ENCODE measurements around the gene NEB. TPM values are rescaled to one million over a fixed set of nuclear protein-coding genes. Genes with fewer than 3 reads are reported as not detected.

NEB gene, protein sequence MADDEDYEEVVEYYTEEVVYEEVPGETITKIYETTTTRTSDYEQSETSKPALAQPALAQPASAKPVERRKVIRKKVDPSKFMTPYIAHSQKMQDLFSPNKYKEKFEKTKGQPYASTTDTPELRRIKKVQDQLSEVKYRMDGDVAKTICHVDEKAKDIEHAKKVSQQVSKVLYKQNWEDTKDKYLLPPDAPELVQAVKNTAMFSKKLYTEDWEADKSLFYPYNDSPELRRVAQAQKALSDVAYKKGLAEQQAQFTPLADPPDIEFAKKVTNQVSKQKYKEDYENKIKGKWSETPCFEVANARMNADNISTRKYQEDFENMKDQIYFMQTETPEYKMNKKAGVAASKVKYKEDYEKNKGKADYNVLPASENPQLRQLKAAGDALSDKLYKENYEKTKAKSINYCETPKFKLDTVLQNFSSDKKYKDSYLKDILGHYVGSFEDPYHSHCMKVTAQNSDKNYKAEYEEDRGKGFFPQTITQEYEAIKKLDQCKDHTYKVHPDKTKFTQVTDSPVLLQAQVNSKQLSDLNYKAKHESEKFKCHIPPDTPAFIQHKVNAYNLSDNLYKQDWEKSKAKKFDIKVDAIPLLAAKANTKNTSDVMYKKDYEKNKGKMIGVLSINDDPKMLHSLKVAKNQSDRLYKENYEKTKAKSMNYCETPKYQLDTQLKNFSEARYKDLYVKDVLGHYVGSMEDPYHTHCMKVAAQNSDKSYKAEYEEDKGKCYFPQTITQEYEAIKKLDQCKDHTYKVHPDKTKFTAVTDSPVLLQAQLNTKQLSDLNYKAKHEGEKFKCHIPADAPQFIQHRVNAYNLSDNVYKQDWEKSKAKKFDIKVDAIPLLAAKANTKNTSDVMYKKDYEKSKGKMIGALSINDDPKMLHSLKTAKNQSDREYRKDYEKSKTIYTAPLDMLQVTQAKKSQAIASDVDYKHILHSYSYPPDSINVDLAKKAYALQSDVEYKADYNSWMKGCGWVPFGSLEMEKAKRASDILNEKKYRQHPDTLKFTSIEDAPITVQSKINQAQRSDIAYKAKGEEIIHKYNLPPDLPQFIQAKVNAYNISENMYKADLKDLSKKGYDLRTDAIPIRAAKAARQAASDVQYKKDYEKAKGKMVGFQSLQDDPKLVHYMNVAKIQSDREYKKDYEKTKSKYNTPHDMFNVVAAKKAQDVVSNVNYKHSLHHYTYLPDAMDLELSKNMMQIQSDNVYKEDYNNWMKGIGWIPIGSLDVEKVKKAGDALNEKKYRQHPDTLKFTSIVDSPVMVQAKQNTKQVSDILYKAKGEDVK (N-terminal part only)
- polyA plus RNA-seq (2013, experiment 1 of 2) = 0.48 TPM
- polyA plus RNA-seq (2013, experiment 2 of 2) = 0.40 TPM

DNA sequence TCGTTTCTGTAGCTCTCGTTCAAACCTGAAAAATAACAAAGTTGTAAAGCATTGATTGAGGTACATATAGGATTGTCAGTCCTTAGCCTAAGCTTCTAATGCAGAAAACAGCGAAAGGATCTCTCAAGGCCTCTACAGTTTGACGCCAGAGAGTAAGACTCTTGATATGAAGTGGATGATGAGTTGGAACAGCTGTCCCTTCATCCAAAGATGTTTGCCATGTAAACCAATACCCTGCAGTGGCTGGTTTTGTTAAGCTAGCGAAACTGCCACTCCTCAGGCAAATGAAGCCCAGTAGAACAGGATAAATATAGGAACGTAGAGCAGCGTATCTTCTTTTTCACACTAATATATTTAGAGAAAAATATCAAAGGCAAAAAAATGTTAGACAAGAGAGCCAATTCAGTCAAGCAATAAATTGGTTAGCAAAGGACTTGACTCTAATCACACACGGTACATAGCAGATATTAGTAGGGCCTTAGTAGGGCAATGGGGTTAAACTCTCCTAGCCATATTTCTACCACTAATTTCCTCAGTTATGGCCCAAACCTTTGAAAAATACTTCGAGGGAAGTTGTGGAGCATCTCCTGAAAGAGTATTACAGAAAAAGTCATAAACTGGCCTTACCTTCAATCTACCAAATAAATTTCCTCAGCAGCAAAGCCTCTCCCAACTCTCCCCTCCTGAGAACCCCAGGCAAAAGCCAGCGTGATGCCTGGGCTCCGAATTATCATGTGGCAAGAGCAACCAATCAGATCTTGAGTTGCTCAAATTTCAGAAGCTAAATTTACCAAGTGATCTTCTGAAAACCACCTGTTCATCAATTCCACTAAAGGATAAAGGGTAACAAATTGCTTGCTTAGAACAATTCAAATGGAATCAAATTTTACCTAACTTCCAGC is at the start of gene NEB:
Gene NEB (minus strand): TSS at position 706 of the 902 bp plus-strand sequence. CDS start 1,320 bp downstream, outside the sequence.
- WGBS, 2 experiments (ENCODE audit: insufficient coverage in 2 of 2) = 95 to 97% methylated on average over 4 of the region's 11 CpGs

DNA sequence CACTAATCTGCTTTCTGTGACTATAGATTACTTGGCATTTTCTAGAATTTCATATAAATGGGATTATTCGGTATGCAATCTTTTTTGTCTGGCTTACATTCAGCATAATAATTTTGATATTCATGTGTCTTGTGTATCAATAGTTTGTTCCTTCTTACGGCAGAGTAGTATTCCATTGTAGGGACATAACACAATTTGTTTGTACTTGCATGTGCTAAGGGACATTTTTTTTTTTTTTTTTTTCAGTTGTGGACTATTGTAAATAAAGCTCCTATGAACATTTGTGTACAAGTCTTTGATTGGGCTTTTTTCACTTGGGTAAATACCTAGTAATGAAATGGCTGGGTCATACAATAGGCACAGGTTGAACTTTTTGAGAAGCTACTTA is 48.9 kb upstream of the NEB start:
- no CpG with 5 or more reads among the region's 2 CpGs for WGBS, 2 experiments (ENCODE audit: insufficient coverage in 2 of 2)
- peaks cover 29% of the 10 kb centered on the region for H3K36me3 ChIP-seq (ENCODE audit: control insufficient read depth, insufficient read depth, low read length)

More for the DNA sequence above, at the start of gene NEB:
- Histone ChIP-seq H3K27ac (ENCODE audit: low read depth, low read length, severe bottlenecking) (no peak within 1 kb of the TSS), H3K9me3 (ENCODE audit: control insufficient read depth, low read length) (no peaks in the 10 kb centered on the region), H3K4me3 (ENCODE audit: extremely low read depth, insufficient read depth, low read length, poor library complexity, severe bottlenecking) (no peak within 1 kb of the TSS), H3K36me3 (ENCODE audit: control insufficient read depth, insufficient read depth, low read length) (no peaks in the 10 kb centered on the region), H3K4me1 (ENCODE audit: control insufficient read depth, insufficient read depth, low read length, poor library complexity, severe bottlenecking) (peaks cover 6% of the 10 kb centered on the region)

DNA sequence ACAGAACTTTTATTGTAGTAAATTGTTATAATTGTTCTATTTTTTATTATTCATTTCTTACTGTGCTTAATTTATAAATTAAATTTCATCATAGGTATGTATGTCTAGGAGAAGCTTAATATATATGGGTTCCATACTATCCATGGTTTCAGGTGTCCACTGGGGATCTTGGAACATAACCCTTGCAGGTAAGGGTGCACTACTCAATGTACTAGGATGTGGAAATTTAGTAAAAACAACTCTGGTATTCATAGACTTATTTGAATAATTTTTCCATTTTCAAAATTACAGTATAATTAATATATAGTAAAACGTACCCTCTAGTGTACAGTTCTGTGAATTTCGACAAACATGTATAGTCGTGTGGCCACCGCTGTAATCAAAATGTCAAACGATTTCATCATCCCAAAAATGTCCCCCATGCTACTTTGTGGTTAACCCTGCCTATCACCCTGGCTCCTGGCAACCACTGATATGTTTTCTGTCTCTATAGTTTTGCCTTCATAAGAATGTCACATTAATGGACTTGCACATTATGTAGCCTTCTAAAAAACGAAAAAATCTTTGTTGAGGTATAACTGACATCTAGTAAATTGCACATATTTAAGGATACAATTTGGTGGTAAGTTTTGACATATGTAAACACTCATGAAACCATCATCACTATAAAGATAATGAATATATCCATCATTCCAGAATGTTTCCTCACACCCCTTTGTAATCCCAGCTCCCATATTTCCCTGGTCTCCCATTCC is 48.3 kb upstream of the NEB start:
- no peaks in the 10 kb centered on the region for H3K9me3 ChIP-seq (ENCODE audit: control insufficient read depth, low read length)
- H3K27ac ChIP-seq (ENCODE audit: low read depth, low read length, severe bottlenecking) = no peak overlapping the region
- no peaks in the 10 kb centered on the region for H3K4me1 ChIP-seq (ENCODE audit: control insufficient read depth, insufficient read depth, low read length, poor library complexity, severe bottlenecking)
- WGBS, 2 experiments (ENCODE audit: insufficient coverage in 2 of 2) = 93 to 100% methylated on average over 3 to 5 of the region's 6 CpGs
- no peak overlapping the region for H3K4me3 ChIP-seq (ENCODE audit: extremely low read depth, insufficient read depth, low read length, poor library complexity, severe bottlenecking)
- H3K36me3 ChIP-seq (ENCODE audit: control insufficient read depth, insufficient read depth, low read length) = peaks cover 35% of the 10 kb centered on the region

More for the DNA sequence above, 48.9 kb upstream of the NEB start:
- Histone ChIP-seq H3K27ac (ENCODE audit: low read depth, low read length, severe bottlenecking) (no peak overlapping the region), H3K4me1 (ENCODE audit: control insufficient read depth, insufficient read depth, low read length, poor library complexity, severe bottlenecking) (no peaks in the 10 kb centered on the region), H3K4me3 (ENCODE audit: extremely low read depth, insufficient read depth, low read length, poor library complexity, severe bottlenecking) (no peak overlapping the region), H3K9me3 (ENCODE audit: control insufficient read depth, low read length) (no peaks in the 10 kb centered on the region)

DNA sequence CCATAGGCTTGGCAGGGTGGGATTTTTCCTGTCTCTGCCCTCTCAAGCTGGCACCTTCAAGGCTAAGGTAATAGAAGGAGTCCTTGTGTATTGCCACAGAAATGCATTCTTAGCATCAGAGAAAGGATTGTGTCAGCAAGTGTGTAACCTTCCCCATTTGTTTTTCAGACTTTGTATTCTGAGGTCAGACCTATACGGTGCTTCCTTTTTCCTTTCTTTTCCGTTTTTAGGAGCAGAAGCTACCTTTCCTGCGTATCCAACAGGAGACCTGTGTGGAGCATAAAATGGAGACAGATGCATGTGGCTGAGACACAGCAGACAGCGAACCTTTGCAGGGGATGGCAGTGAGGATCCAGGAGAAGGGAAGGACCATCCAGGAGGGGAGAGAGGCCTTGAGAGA is 47.4 kb upstream of the NEB start:
- no peak overlapping the region for H3K27ac ChIP-seq (ENCODE audit: low read depth, low read length, severe bottlenecking)
- H3K4me3 ChIP-seq (ENCODE audit: extremely low read depth, insufficient read depth, low read length, poor library complexity, severe bottlenecking) = no peak overlapping the region
- H3K36me3 ChIP-seq (ENCODE audit: control insufficient read depth, insufficient read depth, low read length) = peaks cover 40% of the 10 kb centered on the region
- H3K9me3 ChIP-seq (ENCODE audit: control insufficient read depth, low read length) = no peaks in the 10 kb centered on the region
- no peaks in the 10 kb centered on the region for H3K4me1 ChIP-seq (ENCODE audit: control insufficient read depth, insufficient read depth, low read length, poor library complexity, severe bottlenecking)
- 90 to 92% methylated on average over 3 to 4 of the region's 4 CpGs for WGBS, 2 experiments (ENCODE audit: insufficient coverage in 2 of 2)

DNA sequence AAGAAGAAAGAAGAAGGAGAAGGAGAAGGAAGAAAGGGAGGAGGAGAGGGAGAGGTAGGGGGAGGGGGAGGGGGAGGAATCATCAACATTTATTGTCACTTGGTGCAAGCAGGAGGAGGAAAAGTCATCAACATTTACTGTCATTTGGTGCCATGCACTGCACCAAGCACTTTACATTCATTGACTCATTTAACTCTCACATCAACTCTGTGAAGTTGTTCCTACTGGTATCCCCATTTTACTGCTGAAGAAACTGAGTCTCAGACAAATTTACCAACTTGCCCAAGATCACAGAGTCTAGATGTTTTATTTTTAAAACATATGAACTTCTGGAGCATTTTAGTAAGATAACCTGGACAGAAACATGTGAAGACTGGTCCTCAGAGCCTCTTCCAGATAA is 46.7 kb upstream of the NEB start:
- Histone ChIP-seq H3K27ac (ENCODE audit: low read depth, low read length, severe bottlenecking) (no peak overlapping the region), H3K4me3 (ENCODE audit: extremely low read depth, insufficient read depth, low read length, poor library complexity, severe bottlenecking) (no peak overlapping the region), H3K4me1 (ENCODE audit: control insufficient read depth, insufficient read depth, low read length, poor library complexity, severe bottlenecking) (no peaks in the 10 kb centered on the region), H3K9me3 (ENCODE audit: control insufficient read depth, low read length) (no peaks in the 10 kb centered on the region), H3K36me3 (ENCODE audit: control insufficient read depth, insufficient read depth, low read length) (peaks cover 46% of the 10 kb centered on the region)

DNA sequence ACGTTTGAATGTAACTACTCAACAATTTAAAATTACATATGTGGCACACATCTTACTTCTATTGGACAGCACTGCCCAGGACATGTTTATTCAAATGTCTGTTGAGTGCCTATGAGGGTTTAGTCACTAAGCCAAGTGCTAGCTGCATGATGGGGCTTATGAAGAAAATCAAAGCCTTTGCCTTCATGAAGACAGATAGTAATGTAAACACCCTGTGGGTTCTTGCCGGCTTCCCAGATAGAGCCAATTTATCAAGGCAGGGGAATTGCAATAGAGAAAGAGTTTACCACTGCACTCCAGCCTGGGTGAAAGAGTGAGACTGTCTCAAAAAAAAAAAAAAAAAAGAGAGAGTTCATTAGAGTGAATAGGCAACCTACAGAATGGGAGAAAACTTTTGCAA is 43.7 kb upstream of the NEB start:
- H3K9me3 ChIP-seq (ENCODE audit: control insufficient read depth, low read length) = no peaks in the 10 kb centered on the region
- H3K4me3 ChIP-seq (ENCODE audit: extremely low read depth, insufficient read depth, low read length, poor library complexity, severe bottlenecking) = no peak overlapping the region
- WGBS, 2 experiments (ENCODE audit: insufficient coverage in 2 of 2) = 100% methylated on average over 1 of the region's 2 CpGs
- no peak overlapping the region for H3K27ac ChIP-seq (ENCODE audit: low read depth, low read length, severe bottlenecking)
- peaks cover 52% of the 10 kb centered on the region for H3K36me3 ChIP-seq (ENCODE audit: control insufficient read depth, insufficient read depth, low read length)
- no peaks in the 10 kb centered on the region for H3K4me1 ChIP-seq (ENCODE audit: control insufficient read depth, insufficient read depth, low read length, poor library complexity, severe bottlenecking)

DNA sequence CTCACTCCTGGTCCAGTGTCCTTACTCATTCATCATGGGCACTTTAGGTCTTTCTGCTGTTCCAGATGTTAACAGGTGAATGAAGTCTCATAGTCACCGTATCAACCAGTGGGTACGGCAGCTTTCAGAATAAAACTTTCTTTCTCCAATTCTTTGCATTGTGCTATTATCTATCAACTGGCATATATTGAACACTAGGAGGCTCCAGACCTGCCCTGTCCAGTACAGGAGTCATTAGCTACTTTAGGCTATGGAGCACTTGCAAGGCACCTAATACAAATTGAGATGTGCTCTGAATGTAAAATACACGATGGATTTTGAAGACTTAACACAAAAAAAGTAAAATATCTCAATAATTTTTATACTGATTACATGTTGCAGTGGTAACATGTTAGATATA is 43.2 kb upstream of the NEB start:
- Histone ChIP-seq H3K36me3 (ENCODE audit: control insufficient read depth, insufficient read depth, low read length) (peaks cover 52% of the 10 kb centered on the region), H3K4me1 (ENCODE audit: control insufficient read depth, insufficient read depth, low read length, poor library complexity, severe bottlenecking) (no peaks in the 10 kb centered on the region), H3K9me3 (ENCODE audit: control insufficient read depth, low read length) (no peaks in the 10 kb centered on the region), H3K4me3 (ENCODE audit: extremely low read depth, insufficient read depth, low read length, poor library complexity, severe bottlenecking) (no peak overlapping the region), H3K27ac (ENCODE audit: low read depth, low read length, severe bottlenecking) (no peak overlapping the region)
- 87 to 100% methylated on average over 2 of the region's 3 CpGs for WGBS, 2 experiments (ENCODE audit: insufficient coverage in 2 of 2)

DNA sequence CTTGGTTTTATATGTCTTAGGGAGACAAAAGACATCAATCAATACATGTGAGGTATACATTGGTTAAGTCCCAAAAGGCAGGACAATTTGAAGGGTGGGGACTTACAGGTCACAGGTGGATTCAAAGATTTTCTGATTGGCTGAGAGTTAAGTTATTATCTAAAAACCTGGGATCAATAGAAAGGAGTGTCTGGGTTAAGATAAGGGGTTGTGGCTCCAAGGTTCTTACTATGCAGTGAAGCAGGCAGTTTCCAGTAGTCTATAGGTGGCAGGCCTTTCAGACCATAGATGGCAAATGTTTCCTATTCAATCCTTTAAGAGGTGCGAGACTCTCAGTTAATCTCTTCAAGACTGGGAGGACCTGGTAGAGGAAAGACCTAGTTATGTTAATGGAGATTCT is 42.1 kb upstream of the NEB start:
- WGBS, 2 experiments (ENCODE audit: insufficient coverage in 2 of 2) = no CpG with 5 or more reads among the region's 1 CpG
- no peak overlapping the region for H3K27ac ChIP-seq (ENCODE audit: low read depth, low read length, severe bottlenecking)

DNA sequence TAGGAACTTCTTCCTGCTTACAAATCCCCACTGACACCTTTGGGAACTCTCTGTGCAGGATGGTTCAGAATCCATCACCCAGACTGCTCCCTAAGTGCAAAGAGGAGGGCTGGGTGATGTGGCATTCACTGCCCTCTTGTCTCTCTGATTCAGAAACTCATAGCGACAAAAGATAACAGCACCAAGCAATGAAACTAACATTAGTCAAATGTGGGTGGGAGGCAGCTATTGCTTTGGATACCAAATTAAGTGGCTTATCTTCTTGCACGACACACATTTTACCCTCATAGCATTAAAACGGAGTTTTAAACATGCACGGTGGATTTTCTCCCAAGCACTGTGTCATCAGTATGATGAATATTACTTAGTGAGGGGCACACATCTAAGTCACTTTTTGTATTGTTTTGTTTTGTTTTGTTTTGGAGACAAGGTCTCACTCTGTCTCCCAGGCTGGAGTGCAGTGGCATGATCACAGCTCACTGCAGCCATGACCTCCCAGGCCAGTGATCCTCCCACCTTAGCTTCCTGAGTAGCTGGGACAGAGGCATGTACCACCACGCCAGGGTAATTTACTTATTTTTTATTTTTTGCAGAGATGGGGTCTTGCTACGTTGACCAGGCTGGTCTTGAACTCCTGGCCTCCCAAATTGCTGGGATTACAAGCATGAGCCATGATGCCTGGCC is 40.9 kb upstream of the NEB start:
- Histone ChIP-seq H3K9me3 (ENCODE audit: control insufficient read depth, low read length) (no peaks in the 10 kb centered on the region), H3K27ac (ENCODE audit: low read depth, low read length, severe bottlenecking) (no peak overlapping the region), H3K36me3 (ENCODE audit: control insufficient read depth, insufficient read depth, low read length) (peaks cover 38% of the 10 kb centered on the region), H3K4me1 (ENCODE audit: control insufficient read depth, insufficient read depth, low read length, poor library complexity, severe bottlenecking) (no peaks in the 10 kb centered on the region), H3K4me3 (ENCODE audit: extremely low read depth, insufficient read depth, low read length, poor library complexity, severe bottlenecking) (no peak overlapping the region)
- WGBS, 2 experiments (ENCODE audit: insufficient coverage in 2 of 2) = 100% methylated on average over 3 of the region's 6 CpGs; no CpG with 5 or more reads in 1 of the 2 experiments

More for the DNA sequence above, 42.1 kb upstream of the NEB start:
- peaks cover 46% of the 10 kb centered on the region for H3K36me3 ChIP-seq (ENCODE audit: control insufficient read depth, insufficient read depth, low read length)
- no peaks in the 10 kb centered on the region for H3K9me3 ChIP-seq (ENCODE audit: control insufficient read depth, low read length)
- H3K4me3 ChIP-seq (ENCODE audit: extremely low read depth, insufficient read depth, low read length, poor library complexity, severe bottlenecking) = no peak overlapping the region
- no peaks in the 10 kb centered on the region for H3K4me1 ChIP-seq (ENCODE audit: control insufficient read depth, insufficient read depth, low read length, poor library complexity, severe bottlenecking)

Measured in mesodermal cell (in vitro differentiated cells).